ENCODE results near the gene YES1.

YES1 gene

DNA sequence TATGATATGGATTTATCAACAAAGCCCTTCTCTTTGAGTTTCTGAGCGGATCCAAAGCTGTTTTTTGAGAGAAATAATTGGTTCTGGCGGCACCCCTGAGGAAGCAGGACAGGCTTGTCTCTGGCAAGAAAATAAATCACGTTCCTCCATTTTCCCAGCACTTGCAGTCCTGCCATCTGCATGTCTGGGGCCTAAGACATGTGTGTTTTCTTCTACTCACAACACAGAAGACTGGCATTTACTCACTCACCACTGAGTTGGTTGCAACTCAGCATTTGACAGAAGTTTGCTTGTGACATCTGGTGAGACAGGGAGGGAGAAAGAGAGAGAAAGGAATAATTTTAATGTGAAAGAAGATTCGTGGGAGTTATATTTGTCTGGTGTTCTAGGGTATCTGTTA, 37.0 kb upstream of the YES1 start:
- no peak for DNase-seq
- Histone ChIP-seq H4K8ac (ENCODE audit: low read length) (no peak overlapping the region), H3K4me3 (ENCODE audit: insufficient read depth in 1 of 2, low read depth in 1 of 2, low read length in 2 of 2) (no peak overlapping the region), H2BK12ac (ENCODE audit: low read length in 2 of 2) (no peak overlapping the region), H2BK15ac (ENCODE audit: low read depth, poor library complexity, severe bottlenecking) (no peak overlapping the region), H2AK5ac (ENCODE audit: low read length, severe bottlenecking) (no peak overlapping the region), H4K91ac (ENCODE audit: low read length) (no peak overlapping the region), H3K36me3 (ENCODE audit: control insufficient read depth in 1 of 2, insufficient read depth in 2 of 2, low read depth in 1 of 2, low read length in 2 of 2) (no peaks in the 10 kb centered on the region), H2AFZ (ENCODE audit: low read depth, low read length) (no peak overlapping the region), H3K27ac (ENCODE audit: low read length, poor library complexity, severe bottlenecking) (no peak overlapping the region), H3K14ac (ENCODE audit: low read length in 2 of 2) (no peak overlapping the region), H3K23ac (ENCODE audit: low read length in 2 of 2) (no peak overlapping the region), H3K9me3 (ENCODE audit: control insufficient read depth, low read length) (no peaks in the 10 kb centered on the region), H2BK120ac (ENCODE audit: low read depth, low read length) (no peak overlapping the region), H3K27me3 (ENCODE audit: control insufficient read depth in 1 of 2, insufficient read depth in 1 of 2, low read length in 2 of 2) (no peaks in the 10 kb centered on the region), H3K4me1 (ENCODE audit: control insufficient read depth, insufficient read depth, low read depth, low read length) (no peaks in the 10 kb centered on the region), H2BK5ac (ENCODE audit: low read depth, low read length, poor library complexity, severe bottlenecking) (no peak overlapping the region), H3K4me2 (ENCODE audit: low read length, poor library complexity, severe bottlenecking) (no peak overlapping the region), H3K79me1 (replicated peaks; ENCODE audit: low read length, poor library complexity, severe bottlenecking) (no peaks in the 10 kb centered on the region), H3K18ac (ENCODE audit: low read depth in 1 of 2, low read length in 2 of 2) (no peak overlapping the region), H3K9ac (ENCODE audit: low read length) (no peak overlapping the region), H3K4ac (ENCODE audit: low read depth in 1 of 2, low read length in 2 of 2) (no peak overlapping the region)
- 92% methylated on average over 4 of the region's 4 CpGs for WGBS

DNA sequence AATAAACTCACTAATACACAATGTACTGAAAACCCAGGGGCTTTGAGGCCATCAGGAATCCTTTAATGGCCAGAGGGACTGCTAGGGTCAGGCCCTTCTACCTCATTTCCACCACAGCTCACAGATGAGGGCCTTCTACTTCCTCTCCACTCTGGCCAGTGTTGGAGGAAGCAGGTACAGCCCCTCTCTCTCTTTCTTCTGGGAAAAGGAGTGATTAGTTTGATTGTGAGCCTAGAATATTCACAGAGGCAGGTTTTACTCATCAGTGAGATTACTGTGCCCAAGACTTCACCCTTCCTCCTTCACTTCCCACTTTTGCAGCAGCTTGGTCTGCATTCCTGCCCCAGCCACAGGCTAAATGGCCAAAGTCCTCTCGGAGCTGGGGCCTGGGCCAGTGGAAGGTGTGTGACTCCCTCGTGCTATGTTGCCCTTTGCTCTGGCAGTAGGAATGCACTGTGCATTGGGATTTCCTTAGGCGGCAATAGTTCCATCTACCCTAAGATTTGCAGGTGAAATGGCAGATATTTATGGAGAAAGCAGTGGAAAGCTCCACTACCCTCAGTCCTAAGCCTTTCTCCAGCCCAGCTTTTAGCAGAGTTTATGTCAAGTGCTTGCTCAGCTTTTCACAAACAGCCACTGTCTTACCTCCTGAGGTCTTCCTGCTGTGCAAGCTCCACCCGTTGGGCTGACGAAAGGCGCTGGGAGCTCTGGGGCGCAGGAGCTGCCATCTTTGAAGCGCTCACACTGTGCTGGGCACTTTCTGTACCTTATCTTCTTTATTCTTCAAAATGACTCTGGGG, 36.2 kb upstream of the YES1 start:
- Histone ChIP-seq H3K9me3 (ENCODE audit: control insufficient read depth, low read length) (no peaks in the 10 kb centered on the region), H3K4me1 (ENCODE audit: control insufficient read depth, insufficient read depth, low read depth, low read length) (no peaks in the 10 kb centered on the region), H4K8ac (ENCODE audit: low read length) (no peak overlapping the region), H3K9ac (ENCODE audit: low read length) (no peak overlapping the region), H2BK5ac (ENCODE audit: low read depth, low read length, poor library complexity, severe bottlenecking) (no peak overlapping the region), H3K23ac (ENCODE audit: low read length in 2 of 2) (no peak overlapping the region), H2AFZ (ENCODE audit: low read depth, low read length) (no peak overlapping the region), H3K79me1 (replicated peaks; ENCODE audit: low read length, poor library complexity, severe bottlenecking) (no peaks in the 10 kb centered on the region), H3K36me3 (ENCODE audit: control insufficient read depth in 1 of 2, insufficient read depth in 2 of 2, low read depth in 1 of 2, low read length in 2 of 2) (no peaks in the 10 kb centered on the region), H3K4ac (ENCODE audit: low read depth in 1 of 2, low read length in 2 of 2) (no peak overlapping the region), H2AK5ac (ENCODE audit: low read length, severe bottlenecking) (no peak overlapping the region), H3K18ac (ENCODE audit: low read depth in 1 of 2, low read length in 2 of 2) (no peak overlapping the region), H3K4me3 (ENCODE audit: insufficient read depth in 1 of 2, low read depth in 1 of 2, low read length in 2 of 2) (no peak overlapping the region), H3K27ac (ENCODE audit: low read length, poor library complexity, severe bottlenecking) (no peak overlapping the region), H2BK12ac (ENCODE audit: low read length in 2 of 2) (peak overlapping the region in 1 of 2 experiments; percentile 2), H2BK15ac (ENCODE audit: low read depth, poor library complexity, severe bottlenecking) (no peak overlapping the region), H3K27me3 (ENCODE audit: control insufficient read depth in 1 of 2, insufficient read depth in 1 of 2, low read length in 2 of 2) (no peaks in the 10 kb centered on the region), H3K14ac (ENCODE audit: low read length in 2 of 2) (no peak overlapping the region), H2BK120ac (ENCODE audit: low read depth, low read length) (no peak overlapping the region), H4K91ac (ENCODE audit: low read length) (no peak overlapping the region), H3K4me2 (ENCODE audit: low read length, poor library complexity, severe bottlenecking) (no peak overlapping the region)
- 91% methylated on average over 8 of the region's 8 CpGs for WGBS
- DNase-seq, result no peak

GRCh38 chr18:845152-845819, 33.2 kb upstream of the YES1 start:
- Histone ChIP-seq H3K23ac (ENCODE audit: low read length in 2 of 2) (no peak overlapping the region), H3K36me3 (ENCODE audit: control insufficient read depth in 1 of 2, insufficient read depth in 2 of 2, low read depth in 1 of 2, low read length in 2 of 2) (no peaks in the 10 kb centered on the region), H2BK5ac (ENCODE audit: low read depth, low read length, poor library complexity, severe bottlenecking) (no peak overlapping the region), H2BK120ac (ENCODE audit: low read depth, low read length) (no peak overlapping the region), H3K4me1 (ENCODE audit: control insufficient read depth, insufficient read depth, low read depth, low read length) (no peaks in the 10 kb centered on the region), H3K4ac (ENCODE audit: low read depth in 1 of 2, low read length in 2 of 2) (no peak overlapping the region), H3K18ac (ENCODE audit: low read depth in 1 of 2, low read length in 2 of 2) (no peak overlapping the region), H4K8ac (ENCODE audit: low read length) (no peak overlapping the region), H3K9me3 (ENCODE audit: control insufficient read depth, low read length) (no peaks in the 10 kb centered on the region), H3K27ac (ENCODE audit: low read length, poor library complexity, severe bottlenecking) (peak overlapping the region; percentile 36), H4K91ac (ENCODE audit: low read length) (no peak overlapping the region), H3K79me1 (replicated peaks; ENCODE audit: low read length, poor library complexity, severe bottlenecking) (no peaks in the 10 kb centered on the region), H2AFZ (ENCODE audit: low read depth, low read length) (no peak overlapping the region), H2BK15ac (ENCODE audit: low read depth, poor library complexity, severe bottlenecking) (no peak overlapping the region), H3K9ac (ENCODE audit: low read length) (no peak overlapping the region), H3K4me3 (ENCODE audit: insufficient read depth in 1 of 2, low read depth in 1 of 2, low read length in 2 of 2) (no peak overlapping the region), H2BK12ac (ENCODE audit: low read length in 2 of 2) (no peak overlapping the region), H2AK5ac (ENCODE audit: low read length, severe bottlenecking) (no peak overlapping the region), H3K27me3 (ENCODE audit: control insufficient read depth in 1 of 2, insufficient read depth in 1 of 2, low read length in 2 of 2) (no peaks in the 10 kb centered on the region), H3K4me2 (ENCODE audit: low read length, poor library complexity, severe bottlenecking) (no peak overlapping the region), H3K14ac (ENCODE audit: low read length in 2 of 2) (no peak overlapping the region)
- WGBS, result 11% methylated on average over 5 of the region's 9 CpGs
- peak; percentile 62 for DNase-seq

DNA sequence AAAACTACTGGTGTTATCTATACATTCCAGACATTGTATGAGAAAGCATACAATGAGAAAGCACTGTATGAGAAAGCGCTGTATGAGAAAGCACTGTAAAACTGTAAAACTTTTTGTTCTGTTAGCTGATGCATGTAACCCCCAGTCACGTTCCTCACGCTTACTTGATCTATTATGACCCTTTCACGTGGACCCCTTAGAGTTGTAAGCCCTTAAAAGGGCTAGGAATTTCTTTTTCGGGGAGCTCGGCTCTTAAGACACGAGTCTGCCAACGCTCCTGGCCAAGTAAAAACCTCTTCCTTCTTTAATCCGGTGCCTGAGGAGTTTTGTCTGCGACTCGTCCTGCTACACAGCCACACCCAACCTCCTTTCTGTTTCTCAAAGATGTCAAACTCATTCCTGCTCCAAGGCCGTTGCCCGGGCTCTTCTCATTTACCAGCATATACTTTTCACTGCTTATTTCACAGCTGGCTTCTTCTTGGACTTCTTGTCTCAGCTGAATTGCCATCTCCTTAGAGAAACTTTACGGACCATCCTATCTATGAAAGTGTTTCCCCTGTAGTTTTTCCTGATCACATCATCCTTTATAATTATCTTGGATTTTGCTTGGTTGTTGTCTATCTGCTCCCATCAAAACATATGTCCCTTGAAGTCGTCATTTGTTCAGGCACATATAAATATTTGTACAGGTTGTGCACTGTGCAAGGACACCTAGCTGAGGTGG, 29.8 kb upstream of the YES1 start:
- no peak for DNase-seq
- H3K9me3 ChIP-seq (ENCODE audit: control insufficient read depth, low read length), result no peaks in the 10 kb centered on the region
- H2AFZ ChIP-seq (ENCODE audit: low read depth, low read length), result no peak overlapping the region
- no peak overlapping the region for H3K4ac ChIP-seq (ENCODE audit: low read depth in 1 of 2, low read length in 2 of 2)
- H3K4me3 ChIP-seq (ENCODE audit: insufficient read depth in 1 of 2, low read depth in 1 of 2, low read length in 2 of 2), result no peak overlapping the region
- no peaks in the 10 kb centered on the region for H3K36me3 ChIP-seq (ENCODE audit: control insufficient read depth in 1 of 2, insufficient read depth in 2 of 2, low read depth in 1 of 2, low read length in 2 of 2)
- no peak overlapping the region for H3K27ac ChIP-seq (ENCODE audit: low read length, poor library complexity, severe bottlenecking)
- H2AK5ac ChIP-seq (ENCODE audit: low read length, severe bottlenecking), result no peak overlapping the region
- no peak overlapping the region for H4K91ac ChIP-seq (ENCODE audit: low read length)
- no peak overlapping the region for H2BK15ac ChIP-seq (ENCODE audit: low read depth, poor library complexity, severe bottlenecking)
- peaks cover 4% of the 10 kb centered on the region for H3K4me1 ChIP-seq (ENCODE audit: control insufficient read depth, insufficient read depth, low read depth, low read length)
- no peak overlapping the region for H4K8ac ChIP-seq (ENCODE audit: low read length)
- WGBS, result 69% methylated on average over 13 of the region's 15 CpGs
- no peak overlapping the region for H3K18ac ChIP-seq (ENCODE audit: low read depth in 1 of 2, low read length in 2 of 2)
- H3K23ac ChIP-seq (ENCODE audit: low read length in 2 of 2), result no peak overlapping the region
- no peak overlapping the region for H3K9ac ChIP-seq (ENCODE audit: low read length)
- H3K27me3 ChIP-seq (ENCODE audit: control insufficient read depth in 1 of 2, insufficient read depth in 1 of 2, low read length in 2 of 2), result no peaks in the 10 kb centered on the region
- no peak overlapping the region for H2BK5ac ChIP-seq (ENCODE audit: low read depth, low read length, poor library complexity, severe bottlenecking)
- H3K14ac ChIP-seq (ENCODE audit: low read length in 2 of 2), result no peak overlapping the region
- H2BK120ac ChIP-seq (ENCODE audit: low read depth, low read length), result no peak overlapping the region
- no peak overlapping the region for H3K4me2 ChIP-seq (ENCODE audit: low read length, poor library complexity, severe bottlenecking)
- H2BK12ac ChIP-seq (ENCODE audit: low read length in 2 of 2), result no peak overlapping the region
- no peaks in the 10 kb centered on the region for H3K79me1 ChIP-seq (replicated peaks; ENCODE audit: low read length, poor library complexity, severe bottlenecking)
